Epithelial cell of umbilical artery (primary cell): ENCODE data around the gene ZFP90. TPM values are rescaled to one million over a fixed set of nuclear protein-coding genes. Genes with fewer than 3 reads are reported as not detected.

Source experiments
- total RNA-seq: library from RNA; depleted of rRNA; stranded (reverse); fragments of >200 nt; gene quantifications from 2 replicates; pipeline ENCODE4 v1.2.3, GENCODE V29; 2014

Gene ZFP90
- 11.7 and 27.7 TPM in 2 replicates for total RNA-seq

DNA sequence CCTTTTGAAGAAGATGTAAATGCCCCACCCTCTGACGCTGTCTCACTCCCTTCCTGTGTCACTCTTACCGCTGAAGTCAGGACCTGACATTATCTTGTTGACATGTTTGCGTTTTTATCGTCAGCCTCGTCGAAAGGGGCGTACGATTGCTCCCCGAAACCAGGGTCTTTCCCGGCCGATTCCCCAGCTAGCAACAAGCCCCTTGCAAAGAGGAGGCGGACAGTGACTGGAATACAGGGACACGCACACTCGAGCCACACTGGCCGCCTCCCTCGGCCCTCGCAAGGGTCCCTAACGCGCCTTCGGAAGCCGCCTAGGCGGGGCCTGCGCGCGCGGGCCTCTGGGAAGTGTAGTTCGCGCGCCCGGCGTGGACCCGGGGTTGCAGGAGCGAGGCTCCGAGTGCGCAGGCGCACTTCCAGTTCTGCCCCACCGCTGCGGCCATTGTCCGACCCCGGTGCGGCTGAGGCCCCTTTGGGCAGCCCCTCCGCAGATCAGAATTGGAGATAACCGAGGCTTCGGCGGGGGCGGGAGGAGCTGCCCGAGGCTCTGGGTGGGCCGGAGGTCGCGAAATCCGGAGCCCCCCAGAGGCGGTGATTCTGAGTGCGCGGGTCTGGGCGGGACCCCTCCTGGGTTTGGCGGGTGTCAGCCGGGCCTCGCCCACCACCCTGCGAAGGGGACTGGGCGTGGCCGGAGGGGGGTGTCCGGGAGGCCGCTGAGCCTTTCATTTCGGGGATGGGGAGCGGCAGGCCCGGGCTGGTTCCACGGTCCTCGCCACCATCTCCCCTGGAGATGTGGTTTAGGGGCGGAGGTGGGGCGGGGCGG is at the start of gene ZFP90:
TSS of gene ZFP90 (plus strand) at position 412 of the 822 bp plus-strand sequence. CDS start 502 bp downstream, outside the sequence.

Other genes with a start within 250 kb of the ZFP90 start
- gene SLC7A6OS, start 228.3 kb upstream of the ZFP90 start, total RNA-seq: 14.0 and 15.9 TPM in 2 replicates
- gene PRMT7, start 228.3 kb upstream of the ZFP90 start, total RNA-seq: 37.4 and 65.8 TPM in 2 replicates
- gene SMPD3, start 90.8 kb upstream of the ZFP90 start, total RNA-seq: not detected in 2 replicates
- gene CDH3, start 106.0 kb downstream of the ZFP90 start, total RNA-seq: not detected in 2 replicates
- not detected in 2 replicates for gene CDH1, start 198.0 kb downstream of the ZFP90 start, total RNA-seq